Retina (tissue), 1 donor: ENCODE data around the gene ZNF625.

Experiments used
- DNase-seq: peaks from one replicate; pipeline ENCODE4 v3.0.0-alpha.2; 2016

Gene ZNF625

GRCh38 chr19:12156223-12157058, at the start of gene ZNF625:
Gene ZNF625 (minus strand): TSS chr19:12156734. CDS start chr19:12156558, 176 bp downstream.
- peak; percentile 94 for DNase-seq

DNA sequence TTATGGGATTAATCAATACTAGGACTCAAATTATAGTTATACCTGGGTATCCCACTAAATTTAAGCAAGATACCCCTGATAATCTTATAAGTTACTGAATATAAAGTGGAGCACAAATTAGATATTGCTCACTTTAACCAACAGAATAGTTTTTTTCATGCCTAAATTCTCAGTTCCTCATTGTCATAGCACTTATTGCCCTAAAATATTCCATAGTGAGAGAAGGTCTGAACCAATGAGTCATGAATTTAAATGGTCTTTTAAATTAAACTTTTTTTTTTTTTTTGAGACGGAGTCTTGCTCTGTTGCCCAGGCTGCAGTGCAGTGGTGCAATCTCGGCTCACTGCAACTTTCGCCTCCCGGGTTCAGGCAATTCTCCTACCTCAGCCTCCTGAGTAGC, 48.8 kb upstream of the ZNF625 start:
- no peak for DNase-seq

DNA sequence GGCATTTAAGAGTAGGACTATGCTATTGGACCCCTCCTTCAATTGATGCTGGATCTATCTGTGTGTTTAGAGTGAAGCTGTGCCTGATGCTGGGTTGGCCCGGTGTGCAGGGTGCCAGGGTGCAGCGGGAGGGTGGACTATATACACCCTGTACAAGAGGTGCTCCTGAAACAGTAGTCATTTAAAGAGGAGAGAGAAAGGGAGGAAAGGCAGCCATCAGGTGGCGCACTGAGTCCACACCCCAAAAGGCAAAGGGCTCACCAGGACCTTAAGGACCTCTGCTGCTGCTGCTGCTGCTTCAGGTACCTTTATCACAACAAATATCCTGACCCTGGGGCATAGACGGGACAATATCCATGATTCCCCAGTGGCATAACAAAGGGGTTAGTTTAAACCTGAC, 45.7 kb upstream of the ZNF625 start:
- DNase-seq: peak; percentile 26

DNA sequence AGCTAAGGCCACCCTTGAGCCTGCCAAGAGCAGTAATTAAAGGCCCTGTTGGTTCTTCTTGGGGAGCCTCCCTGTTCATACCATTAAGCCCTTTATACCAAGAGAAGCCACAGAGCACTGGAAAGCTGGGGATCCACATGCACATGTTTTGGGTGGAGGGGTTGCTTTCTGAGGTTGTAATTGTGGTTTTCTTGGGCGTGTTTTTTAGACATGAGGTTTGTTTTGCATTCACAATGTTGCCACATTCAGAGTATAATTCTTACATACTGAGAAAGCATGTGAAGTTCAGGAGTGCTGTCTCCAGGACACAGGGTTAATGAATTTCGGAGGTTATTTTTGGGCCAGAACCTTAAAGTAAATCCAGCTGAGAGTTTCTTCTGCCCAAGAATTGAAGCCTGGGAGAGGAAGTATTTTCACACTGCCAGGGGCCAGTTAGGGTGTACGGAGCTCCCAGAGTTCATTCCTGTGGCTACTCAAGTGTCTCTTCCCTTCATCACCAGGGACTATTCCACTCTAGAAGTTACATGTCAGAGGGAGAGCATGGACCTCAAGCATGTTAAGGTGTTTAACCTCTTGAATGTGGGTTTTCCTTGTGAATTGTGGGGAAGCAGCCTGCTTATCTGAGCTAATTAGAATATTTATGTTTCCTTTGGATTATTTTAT, 43.4 kb upstream of the ZNF625 start:
- no peak for DNase-seq

DNA sequence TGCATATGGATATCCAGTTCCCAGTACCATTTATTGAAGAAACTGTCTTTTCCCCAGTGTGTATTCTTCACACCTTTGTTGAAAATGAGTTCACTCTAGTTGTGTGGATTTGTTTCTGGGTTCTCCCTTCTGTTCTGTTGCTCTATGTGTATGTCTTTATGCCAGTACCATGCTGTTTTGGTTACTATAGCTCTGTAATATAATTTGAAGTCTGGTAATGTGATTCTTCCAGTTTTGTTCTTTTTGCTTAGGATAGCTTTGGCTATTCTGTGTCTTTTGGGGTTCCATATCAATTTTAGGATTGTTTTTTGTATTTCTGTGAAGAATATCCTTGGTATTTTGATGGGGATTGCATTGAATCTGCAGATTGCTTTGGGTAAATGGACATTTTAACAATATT, 41.6 kb upstream of the ZNF625 start:
- DNase-seq: no peak

DNA sequence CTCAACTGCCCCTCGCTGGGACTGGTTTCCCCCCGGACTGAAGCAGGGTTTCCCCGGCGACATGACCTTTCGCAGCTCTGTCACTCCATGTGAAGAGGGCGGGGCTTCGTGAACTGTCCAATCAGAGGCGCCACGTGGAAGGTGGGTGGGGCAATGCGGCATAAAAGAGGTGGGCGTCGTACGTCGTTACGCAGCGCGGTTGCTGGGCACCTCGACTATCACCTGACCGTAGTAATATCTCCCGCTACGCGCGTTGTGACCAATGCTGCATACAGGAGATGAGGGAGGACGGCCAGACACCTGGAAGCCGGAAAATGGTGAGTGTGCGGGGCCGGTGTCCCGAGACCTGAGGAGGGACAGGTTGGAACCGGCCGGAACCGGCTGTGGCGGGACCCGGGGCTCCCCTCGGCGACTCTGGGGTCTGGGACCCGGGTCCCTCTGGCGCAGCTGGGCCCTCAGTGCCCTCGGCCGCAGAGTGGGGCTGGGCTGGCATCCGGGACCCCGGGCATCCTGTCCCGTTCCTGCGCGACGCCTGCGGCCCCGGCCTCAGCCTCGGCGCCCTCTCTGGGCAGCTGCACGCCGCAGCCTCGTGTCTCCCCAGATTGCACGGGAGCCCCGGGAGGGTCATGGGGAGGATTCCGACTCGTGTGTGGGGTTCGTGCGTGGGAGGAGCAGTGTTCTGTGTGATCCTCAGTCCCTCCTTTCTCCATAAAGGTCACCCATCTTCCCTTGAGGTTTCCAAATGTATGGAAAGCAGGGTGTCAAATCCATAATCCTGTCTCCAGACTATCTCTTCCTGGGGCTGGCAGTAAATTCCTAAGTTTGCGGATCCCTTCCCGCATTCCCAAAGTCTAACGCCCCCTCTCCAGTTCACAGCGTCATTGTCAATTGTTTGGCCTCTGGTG, 38.5 kb upstream of the ZNF625 start:
- peak; percentile 95 for DNase-seq

GRCh38 chr19:12187625-12188024, 31.1 kb upstream of the ZNF625 start:
- DNase-seq: no peak

DNA sequence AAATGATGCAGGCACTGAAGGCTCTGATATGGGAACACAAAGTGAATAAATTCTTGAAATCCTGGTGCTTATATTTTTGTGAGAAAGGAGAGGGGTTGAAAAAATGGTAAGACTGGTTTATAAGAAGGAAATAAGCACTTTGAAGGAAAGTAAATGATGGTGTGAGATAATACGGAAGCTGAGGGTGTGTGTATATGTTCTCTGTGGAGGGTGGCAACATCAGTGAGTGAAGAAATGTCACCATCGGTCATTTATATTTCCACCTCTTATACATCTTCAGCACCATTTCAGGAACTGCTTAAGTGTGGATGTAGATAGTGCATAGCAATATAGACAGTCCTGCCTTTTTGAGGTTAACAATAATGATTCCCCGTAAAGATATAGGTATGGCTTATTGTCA, 23.8 kb upstream of the ZNF625 start:
- no peak for DNase-seq

- no peak for DNase-seq
Observed at GRCh38 chr19:12166626-12167025, 10.1 kb upstream of the ZNF625 start.

DNA sequence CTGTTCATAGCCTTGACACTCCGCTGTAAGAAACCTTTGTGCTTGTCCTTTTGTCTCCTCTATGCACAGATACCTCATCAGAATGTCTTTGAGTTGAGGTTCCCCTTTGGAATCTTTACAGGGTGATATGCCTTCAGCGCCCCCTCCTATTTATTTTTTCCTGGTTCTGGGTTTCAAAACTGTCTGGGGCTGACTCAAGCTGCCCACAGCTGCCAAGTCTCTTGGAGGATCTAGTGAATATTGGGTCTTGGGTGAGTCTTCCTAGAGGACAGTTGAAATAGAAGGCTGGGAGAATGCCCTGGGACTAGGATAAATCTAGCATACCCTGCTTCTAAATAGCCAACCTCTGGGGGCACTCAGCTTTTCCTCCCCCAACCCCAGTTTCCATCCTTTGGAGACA, 7.3 kb upstream of the ZNF625 start:
- no peak for DNase-seq

GRCh38 chr19:12162882-12163806, 6.6 kb upstream of the ZNF625 start, which contains the start of gene ZNF136:
Gene ZNF136 (plus strand): TSS chr19:12163096. CDS start chr19:12163204, 108 bp downstream.
- DNase-seq: peak; percentile 95

DNA sequence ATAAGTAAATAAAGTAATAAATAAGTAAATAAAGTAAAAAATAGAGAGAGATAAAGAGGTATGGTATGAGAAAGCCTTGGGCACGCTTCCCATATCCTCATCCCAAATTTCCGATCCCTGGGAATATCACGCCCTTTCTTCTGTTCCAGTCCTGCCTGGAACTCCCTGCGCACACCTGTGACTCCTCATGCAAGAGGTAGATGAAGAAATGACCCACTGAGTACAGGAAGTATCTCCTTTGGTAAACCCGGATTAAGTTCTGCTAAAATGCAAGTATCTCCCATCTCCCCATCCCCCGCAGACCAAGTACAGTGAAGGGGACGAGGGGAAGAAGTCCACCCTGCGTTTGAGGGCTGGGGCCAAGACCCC, 6.0 kb upstream of the ZNF625 start:
- DNase-seq: no peak

GRCh38 chr19:12159773-12160414, 3.4 kb upstream of the ZNF625 start:
- DNase-seq: no peak

- DNase-seq: no peak
Observed at GRCh38 chr19:12155324-12155860, 1.1 kb downstream of the ZNF625 start.

DNA sequence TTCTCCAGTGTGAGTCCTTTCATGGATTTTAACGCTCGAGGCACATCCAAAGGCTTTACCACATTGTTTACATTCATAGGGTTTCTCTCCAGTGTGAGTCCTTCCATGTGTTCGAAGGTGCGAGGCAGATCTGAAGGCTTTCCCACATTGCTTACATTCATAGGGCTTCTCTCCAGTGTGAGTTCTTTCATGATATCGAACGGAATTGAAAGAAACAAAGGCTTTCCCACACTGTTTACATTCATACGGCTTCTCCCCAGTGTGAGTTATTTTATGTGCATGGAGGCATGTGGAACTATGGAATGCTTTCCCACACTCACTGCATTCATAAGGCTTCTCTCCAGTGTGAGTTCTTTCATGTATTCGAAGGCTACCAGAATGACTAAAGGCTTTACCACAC, 11.2 kb downstream of the ZNF625 start:
- DNase-seq: no peak

GRCh38 chr19:12141405-12141736, 15.2 kb downstream of the ZNF625 start:
- no peak for DNase-seq

GRCh38 chr19:12140545-12141404, 15.8 kb downstream of the ZNF625 start:
- DNase-seq: peak; percentile 88

GRCh38 chr19:12139885-12140544, 16.5 kb downstream of the ZNF625 start, which contains the start of gene ZNF20:
Gene ZNF20 (minus strand): TSS chr19:12140350. CDS start chr19:12140182, 168 bp downstream.
- peak; percentile 96 for DNase-seq

DNA sequence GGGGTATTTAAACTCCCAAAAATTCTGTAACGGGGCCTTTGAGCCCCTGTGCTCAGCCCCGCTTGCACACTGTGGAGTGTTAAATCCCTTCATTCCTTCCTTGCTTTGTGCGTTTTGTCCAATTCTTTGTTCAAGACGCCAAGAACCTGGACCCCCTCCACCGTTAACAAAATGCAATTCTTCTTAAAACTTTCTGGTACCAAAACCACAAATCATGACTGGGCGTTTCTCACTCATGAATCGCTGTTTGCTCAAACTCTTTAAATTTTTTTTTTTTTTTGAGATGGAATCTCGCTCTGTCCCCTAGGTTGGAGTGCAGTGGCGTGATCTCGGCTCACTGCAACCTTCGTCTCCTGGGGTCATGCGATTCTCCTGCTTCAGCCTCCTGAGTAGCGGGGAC, 17.3 kb downstream of the ZNF625 start:
- peak; percentile 34 for DNase-seq
